Stimulated activated CD8-positive, alpha-beta memory T cell treated with anti-CD3 and anti-CD28 coated beads, Interleukin-4, amount 100 ng/mL, for 1 hour (primary cell): ENCODE data around the gene SGO2.
A peak's percentile ranks its signal among the peaks of the same experiment; 100 is the strongest.
"Not testable (repeated sequence)": the region's sequence is repeated elsewhere in the genome, so short reads cannot be mapped to it uniquely, and the experiment has no call there.

ENCODE experiments used
- DNase-seq, 2 donors: peaks; one replicate each; pipeline ENCODE4 v3.0.0-alpha.2; 2020; ENCODE audit warnings: low read depth in 2 of 2, low spot score in 1 of 2

Gene SGO2

DNA sequence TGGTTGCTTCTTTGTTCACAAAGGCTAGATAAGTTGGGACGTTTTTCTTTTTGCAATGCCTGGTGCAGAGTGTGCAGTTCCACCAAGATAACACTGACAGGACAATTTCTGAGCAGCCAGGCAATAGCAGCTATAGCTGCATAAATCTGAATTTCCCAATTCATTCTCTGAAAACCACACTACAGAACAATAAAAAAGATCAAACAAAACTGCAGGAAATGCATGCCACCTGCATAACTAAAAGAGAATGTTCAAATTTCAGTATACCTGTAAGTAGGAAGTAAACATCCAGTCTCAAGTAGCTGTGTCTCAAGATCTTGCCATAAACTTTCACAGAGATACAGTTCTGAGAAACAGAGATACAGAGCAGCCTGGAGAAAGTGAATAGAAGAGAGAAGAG is 10.9 kb upstream of the SGO2 start:
- DNase-seq: no peak

DNA sequence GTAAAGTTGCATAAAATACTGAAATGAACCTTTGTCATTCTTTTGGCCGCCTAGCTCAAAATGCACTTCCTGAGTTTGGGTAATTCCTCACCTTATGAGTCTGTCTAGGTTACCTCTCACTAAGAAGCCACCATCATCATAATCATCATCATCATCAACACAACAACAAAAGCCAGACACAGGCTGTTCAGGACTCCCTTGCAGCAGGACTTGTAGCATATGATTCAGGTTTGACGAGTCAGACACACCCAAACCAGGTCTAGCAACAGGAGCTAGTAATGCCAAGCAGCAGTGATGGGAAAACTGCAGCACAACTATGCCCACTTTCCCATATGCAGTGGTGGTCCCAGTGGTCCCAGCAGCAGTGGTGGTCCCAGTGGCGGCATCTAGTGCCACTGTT is 2.8 kb upstream of the SGO2 start:
- DNase-seq: no peak

DNA sequence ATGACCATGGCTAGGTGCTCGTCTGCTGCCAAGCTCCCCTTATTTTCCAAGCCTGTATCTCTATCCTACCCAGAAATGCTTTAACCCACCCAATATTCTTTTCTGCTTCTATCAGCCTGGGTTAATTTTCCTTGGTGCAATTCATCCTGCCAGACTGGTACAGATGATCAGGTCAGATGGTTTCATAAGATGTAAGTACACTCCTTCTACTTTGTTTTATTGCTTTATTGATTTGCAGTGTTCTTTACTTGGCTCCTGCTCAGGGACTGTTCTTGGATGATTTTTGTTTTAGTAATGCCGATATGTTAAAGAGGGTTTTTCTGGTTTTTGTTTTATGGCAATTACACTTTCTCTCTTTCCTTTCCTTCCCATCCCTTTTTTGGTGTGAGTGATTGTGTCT is 2.4 kb upstream of the SGO2 start:
- no peak for DNase-seq

DNA sequence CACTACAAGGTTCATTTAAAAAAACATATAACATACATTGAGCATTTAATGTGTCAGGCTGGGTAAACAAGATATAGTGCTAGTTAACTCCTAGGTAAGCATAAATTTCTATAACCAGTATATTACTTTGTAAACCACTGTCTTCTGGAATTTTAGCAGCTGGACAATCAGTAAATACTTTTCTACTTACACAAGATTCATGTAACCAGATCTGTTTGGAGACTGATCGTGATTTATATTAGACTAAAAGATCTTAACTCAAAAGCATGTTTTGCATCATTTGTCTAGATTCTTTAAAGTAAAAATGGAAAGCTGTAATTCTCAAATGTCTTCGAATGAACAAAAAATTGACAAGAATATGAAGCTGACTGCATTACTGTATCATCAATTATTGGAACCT is 941 bp upstream of the SGO2 start:
- DNase-seq: no peak

DNA sequence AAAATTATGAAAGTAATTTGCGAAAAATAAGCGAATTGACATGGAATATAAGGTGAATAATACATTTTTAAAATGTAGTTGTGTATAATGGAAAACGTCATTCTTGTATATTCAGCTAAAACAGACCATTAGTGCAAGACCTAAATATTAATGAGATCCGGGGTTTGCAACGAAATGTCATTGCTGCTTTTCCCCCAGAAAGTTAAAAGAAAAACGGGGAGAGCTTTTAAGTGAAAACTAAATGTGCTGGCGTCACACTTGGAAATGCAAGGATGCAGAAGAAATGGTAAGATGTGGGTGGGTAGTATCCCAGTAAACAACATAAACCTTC is 491 bp upstream of the SGO2 start:
- DNase-seq: no peak

DNA sequence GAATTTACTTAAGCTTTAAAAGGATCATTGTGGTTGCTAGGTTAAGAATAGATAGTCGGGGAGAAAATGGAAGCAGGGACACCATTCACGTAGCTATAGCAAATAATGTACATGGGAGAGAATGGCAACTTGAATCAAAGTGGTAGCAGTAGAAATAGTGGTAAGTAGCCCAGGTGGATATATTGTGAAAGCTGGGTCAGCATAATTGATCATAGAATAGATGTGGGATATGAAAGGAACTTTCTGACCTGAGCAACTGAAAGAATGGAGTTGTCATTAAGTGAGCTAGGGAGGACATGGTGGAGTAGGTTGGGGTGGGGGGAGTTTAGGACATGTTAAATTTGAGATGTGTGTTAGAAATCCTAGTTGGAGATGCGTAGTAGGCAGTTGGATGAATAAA is 2.2 kb downstream of the SGO2 start:
- no peak for DNase-seq

DNA sequence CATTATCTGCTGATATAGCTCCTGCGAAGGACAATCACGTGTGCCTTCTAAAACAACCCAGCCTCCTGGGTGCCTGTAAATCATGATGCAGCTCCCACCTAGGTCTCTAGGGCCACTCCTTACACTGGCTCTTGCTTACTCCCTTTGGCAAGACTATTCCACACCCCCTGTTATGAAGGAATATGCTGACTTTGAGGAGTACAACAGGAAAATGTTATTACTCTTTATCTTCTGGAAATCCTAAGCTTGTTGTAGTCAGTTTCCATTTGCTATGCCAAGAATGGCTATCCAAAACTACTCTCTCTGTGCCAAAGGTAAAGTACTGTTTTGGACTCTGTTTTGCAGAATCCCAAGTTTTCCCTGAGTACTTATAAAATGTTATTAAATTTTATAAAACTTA is 7.7 kb downstream of the SGO2 start:
- DNase-seq: no peak

DNA sequence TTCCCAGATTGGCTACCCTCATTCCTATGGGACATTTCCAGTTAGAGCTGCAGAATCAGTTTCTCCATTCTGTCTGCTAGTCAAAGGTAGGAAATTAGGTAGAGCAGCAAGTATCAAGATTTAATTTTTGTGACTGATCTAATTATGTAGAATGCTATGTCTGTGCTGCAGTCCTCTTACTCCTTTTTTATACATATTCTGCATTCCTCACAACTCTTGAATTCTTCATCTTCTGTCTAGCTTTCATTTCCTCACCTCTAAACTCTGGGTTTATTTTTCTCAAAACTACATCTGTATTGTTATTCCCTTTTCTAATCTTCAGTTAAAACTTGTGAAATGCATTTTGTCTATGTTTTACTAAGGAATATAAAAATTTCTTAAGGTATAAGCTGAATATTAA is 8.6 kb downstream of the SGO2 start:
- no peak for DNase-seq

DNA sequence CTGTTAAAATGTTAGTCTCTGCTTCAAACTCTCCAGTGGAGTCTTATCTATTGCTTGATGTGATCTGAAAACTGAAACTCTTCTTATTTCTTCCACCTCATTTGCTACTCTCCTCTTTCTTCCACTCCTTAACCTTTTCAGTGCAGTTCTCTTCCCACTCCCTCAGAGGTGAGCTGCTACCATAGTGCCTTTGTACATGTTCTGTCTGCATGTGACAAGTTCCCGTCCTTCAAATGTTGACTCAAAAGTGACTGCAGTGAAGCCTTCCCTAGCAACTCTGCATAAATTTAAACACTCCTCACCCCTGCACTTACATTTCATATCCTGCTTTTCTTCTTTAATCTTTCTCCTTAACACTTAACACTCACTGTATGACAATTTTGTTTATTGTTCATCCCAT is 12.1 kb downstream of the SGO2 start:
- DNase-seq: no peak

DNA sequence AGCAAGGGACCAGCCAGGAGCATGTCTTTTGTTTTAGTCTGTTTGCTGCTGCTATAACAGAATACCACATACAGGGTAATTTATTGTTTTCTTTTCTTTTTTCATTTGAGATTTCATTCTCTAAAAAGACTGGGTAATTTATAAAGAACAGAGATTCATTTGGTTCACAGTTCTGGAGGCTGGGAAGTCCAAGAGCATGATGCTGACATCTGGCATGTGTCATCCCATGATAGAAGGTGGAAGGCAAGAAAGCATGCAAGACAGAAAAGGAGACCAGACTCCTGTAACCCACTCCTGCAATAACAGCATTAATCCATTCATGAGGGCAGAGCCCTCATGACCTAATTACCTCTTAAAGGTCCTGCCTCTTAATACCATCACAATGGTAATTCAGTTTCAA is 14.8 kb downstream of the SGO2 start:
- no peak for DNase-seq

DNA sequence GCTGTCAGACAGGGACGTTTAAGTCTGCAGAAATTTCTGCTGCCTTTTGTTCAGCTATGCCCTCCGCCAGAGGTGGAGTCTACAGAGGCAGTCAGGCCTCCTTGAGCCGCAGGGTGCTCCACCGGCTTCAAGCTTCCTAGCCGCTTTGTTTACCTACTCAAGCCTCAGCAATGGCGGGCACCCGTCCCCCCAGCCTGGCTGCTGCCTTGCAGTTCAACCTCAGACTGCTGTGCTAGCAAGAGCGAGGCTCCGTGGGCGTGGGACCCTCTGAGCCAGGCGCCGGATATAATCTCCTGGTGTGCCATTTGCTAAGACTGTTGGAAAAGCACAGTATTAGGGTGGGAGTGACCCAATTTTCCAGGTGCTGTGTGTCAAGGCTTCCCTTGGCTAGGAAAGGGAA is 40.6 kb downstream of the SGO2 start:
- DNase-seq: not testable (repeated sequence)

DNA sequence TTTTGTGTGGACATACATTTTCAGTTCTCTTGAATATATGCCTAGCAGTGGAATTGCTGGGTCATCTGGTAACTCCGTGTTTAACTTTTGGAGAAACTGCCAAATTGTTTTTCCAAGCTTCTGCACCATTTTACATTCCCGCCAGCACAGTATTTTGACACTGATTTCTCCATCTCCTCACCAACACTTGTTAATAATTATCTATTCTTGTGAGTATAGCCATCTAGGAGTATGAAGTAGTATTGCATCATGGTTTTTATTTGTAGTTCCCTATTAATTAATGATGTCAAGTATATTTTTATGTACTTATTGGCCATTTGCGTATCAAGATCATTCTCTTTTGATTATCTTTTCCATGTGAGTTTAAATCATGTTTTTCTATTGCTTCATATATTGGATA is 41.9 kb downstream of the SGO2 start:
- DNase-seq: no peak

DNA sequence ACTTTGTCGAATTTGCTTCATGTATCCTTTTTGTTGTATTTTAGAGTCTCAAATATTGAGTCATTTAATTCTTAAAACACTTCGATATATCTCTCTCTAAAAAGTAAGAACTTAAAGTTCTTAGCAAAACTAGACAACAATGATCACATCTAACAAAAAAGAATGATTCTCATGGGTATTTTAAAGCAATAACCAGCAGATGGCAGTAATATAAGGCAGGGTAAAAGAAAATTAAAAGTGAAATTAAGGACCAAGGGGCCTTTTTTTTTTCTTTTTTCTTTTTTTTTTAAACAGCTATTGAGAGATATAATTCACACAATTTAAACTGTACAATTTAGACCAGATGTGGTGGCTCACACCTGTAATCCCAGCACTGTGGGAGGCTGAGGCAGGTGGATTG is 50.0 kb downstream of the SGO2 start:
- no peak for DNase-seq

DNA sequence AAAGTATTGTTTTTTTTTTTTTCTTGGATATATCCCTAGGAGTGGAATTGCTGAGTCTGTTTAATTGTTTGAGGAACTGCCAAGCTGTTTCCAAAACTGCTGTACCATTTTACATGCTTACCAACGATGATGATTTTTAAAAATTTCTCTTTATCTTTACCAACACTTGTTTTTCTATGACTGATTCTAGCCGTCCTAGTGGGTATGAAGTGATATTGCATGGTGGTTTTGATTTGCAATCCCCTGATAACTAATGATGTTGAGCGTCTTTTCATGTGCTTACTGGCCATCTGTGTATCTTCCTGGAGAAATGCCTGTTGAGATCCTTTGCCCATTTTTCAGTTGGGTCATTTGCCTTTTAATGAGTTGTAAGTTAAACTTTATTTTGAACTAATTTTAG is 51.0 kb downstream of the SGO2 start:
- no peak for DNase-seq

DNA sequence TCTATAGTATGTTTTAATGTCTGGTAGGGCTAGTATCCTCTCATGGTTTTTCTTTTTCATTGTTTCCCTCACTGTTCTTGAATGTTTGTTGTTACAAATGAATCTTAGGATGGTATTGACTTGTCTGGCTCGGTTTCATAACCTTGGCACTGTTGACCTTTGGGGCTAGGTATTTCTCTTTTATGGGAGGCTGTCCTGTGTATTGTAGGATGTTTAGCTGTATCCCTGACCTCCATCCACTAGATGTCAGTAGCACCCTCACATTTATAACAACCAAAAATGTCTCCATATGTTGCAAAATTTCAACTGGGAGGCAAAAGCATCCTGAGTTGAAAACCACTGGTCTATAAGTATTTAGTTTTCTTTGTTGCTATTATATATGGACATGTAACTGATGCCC is 52.8 kb downstream of the SGO2 start:
- DNase-seq: no peak

DNA sequence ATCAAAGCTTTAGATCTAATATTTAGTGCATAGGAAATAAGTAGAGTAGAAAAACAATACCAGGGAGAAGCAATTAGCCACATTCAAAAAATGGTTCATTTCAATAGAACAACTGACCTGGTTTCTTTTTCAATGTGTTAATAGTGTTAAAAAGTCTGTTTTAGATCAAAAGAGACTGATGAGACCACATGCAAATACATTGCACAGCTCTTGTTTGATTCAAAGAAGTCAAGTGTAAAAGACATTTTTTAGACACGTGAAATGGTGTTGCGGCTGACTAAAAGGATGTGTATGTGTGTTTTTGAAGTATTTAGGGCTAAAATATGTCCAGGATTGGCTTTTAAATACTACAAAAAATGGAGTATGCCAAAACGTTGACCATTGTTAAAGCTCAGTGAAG is 58.6 kb downstream of the SGO2 start:
- no peak for DNase-seq

DNA sequence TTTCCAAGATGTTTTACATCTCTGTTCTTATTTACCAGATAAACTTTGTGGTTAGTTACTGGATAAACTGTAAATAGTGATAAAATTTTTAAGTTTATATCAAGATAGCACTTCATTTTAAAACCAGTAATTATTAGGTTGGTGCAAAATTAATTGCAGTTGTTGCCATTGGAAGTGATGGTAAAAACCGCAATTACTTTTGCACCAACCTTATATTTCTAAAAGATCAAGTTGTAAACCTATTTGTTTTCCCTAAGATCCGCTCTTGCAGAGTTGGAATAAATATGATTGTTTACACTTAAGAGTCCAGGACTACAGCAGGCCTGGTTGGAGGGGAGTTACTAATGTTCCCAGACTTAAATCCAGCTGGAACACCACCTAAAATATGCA is 59.3 kb downstream of the SGO2 start:
- DNase-seq: no peak

DNA sequence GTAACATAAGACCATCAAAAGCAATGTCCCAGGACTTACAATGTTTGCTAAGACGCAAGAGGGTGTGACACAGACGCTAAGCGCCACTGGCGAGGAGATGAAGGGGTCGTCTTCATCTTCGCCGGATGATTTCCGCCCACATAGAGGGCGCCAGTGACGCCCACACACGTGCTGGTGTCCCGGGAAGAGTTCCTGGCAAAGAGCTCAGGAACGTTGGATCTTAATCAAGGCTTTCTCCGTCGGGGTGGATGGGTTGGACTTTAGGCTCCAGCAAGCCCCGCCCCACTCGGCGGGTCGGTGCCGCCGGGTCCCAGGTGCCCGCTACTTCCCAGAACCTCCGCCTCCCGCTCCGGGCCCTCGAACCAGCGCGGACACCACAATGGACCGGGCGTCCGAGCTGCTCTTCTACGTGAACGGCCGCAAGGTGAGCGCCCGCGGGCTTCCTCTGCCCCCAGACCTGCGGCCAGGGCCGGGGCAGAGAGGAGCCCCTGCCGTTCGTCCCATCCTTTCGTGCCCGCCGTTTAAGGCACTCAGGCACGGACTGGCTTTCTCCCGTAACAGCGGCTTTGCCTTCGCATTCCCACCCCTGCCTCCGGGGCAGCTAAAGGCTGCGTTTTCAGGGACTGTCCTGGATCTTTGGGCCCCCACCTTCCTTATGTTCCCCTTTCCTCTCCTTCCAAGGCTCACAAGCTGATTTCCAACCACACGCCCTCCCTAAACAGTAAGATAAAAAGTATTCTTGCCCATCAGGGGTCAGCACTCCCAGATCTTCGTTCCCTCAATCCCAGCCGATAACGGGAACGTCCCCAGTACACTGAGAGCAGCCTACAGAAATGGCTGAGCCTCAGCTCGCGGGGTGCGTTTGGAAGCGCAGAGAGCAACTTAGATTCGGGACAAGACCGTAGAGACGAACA is 60.0 kb downstream of the SGO2 start, which contains the start of gene AOX1:
Gene AOX1, plus strand, starts transcription at position 285 of the 914 bp plus-strand sequence. Its CDS starts 95 bp downstream, at position 380.
- peak in 1 of 2 donors; percentile 1 for DNase-seq

DNA sequence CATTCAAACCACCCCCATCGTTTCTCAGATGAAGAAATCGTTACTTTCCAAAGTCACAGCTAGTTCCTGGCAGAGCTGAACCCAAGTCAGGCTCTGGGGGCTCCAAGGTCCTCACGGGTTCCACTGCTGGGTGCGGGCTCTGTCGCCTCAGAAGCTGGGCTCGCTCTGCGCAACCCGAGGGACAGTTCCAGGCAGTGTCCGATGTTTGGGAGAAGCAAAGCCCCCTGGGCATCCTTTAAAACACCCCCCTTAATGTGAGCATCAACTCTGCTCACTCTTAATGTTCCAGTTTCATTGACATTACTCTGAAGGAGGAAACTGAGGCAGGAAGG is 60.6 kb downstream of the SGO2 start:
- no peak for DNase-seq

DNA sequence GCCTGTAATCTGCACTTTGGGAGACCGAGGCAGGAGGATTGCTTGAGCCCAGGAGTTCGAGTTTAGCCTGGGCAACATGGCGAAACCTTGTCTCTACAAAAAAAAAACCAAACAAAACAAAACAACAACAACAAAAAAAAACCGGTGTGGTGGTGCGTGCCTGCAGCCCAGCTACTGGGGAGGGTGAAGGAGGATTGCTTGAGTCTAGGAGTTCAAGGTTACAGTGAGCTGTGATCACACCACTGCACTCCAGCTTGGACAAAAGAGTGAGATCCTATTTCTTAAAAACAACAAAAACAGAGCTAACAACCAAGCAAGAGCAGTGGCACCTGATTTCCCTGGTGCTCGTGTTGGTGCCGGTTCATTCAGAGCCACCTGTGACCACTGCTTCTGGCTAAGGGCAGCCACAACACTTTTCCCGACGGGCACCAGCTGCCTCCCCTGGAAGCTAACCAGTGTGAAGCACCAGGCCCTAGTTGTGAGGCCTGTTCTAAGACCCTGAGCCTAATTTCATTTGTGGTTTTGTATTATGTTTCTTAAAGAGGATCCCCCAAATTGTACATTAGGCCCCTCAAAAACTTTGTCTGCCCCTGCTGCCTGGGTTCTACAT is 61.1 kb downstream of the SGO2 start:
- DNase-seq: no peak

DNA sequence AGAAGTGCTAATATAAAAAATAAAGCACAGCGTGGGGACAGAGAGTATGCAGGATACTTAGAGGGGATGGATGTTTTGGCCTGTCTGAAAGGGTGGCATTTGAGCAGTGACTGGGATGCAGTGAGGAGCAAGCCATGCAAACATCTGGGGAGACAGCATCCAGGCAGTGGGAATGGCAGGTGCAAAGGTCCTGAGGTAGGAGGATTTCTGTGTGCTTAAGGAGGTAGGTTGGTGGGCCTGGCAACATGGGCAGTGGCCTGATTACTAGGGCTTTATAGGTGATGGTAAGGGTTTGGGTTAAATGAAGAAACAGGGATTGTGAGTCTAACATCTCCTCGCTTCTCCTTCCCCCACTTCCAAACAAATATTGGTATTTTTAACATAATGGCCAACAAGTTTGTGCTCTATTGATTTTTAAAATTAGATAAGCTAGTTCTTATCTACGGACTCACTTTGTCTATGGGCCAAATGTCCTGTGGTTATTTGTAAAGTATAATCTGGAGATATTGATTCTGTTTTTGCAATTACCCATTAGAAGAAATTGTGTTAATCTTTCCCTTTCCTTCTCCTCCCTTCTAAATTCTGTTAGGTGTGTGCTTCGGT is 62.2 kb downstream of the SGO2 start:
- no peak for DNase-seq

DNA sequence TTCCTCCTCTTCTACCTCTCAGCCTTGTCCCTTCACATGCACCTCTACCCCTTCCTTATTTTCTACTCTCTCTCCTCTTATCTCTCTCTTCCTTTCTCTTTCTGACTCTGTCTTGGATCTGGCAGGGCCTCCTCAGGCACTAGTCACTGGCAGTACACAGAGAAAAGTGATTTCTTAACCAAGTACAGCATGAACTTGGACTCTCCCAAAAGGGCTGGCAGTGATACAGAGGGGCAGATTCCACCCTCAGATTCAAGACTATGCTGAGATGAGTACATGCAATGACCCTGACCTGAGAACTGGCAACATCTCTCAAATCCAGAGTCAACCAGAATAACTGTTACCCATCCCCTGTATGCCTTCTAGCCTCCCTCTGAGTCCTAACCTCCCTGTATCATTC is 64.1 kb downstream of the SGO2 start:
- DNase-seq: no peak

DNA sequence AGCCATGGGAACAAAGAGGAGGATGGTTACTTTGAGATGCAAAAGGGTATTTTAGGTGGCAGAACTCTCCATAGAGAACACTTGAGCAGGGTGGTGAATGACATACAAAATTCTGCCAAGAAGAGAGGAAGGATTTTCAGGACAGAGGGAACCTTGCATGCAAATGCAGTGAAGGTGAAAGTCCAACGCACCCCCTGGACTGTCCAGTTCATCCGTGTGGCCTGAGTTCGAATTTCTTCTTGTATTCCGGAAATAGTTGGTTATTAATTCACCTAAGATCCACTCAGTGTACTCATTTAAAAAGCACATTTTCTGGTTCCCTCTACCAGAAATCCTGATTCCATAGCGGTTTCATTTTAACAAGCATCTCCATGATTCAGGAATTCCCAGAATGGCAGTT is 65.3 kb downstream of the SGO2 start:
- no peak for DNase-seq
